Cardiac septum (tissue), 1 donor: Measurements from ENCODE around the gene CEMP1. TPM values are rescaled to one million over a fixed set of nuclear protein-coding genes. Genes with fewer than 3 reads are reported as not detected.
A peak's percentile ranks its signal among the peaks of the same experiment; 100 is the strongest.

Source experiments
- DNase-seq: peaks from one replicate; pipeline ENCODE4 v3.0.0-alpha.2; 2020; ENCODE audit warnings: low spot score
- intact Hi-C: fragments of 100-400 bp; cut with DNase I; formaldehyde crosslinking; loops from one replicate; pipeline ENCODE4 v1.14.0; 2022
- total RNA-seq: library from RNA; stranded (reverse); fragmentation: NEBNext Ultra II Directional; extraction: Animal tissue kit (Norgen Biotek cat#: 25700); gene quantifications from one replicate; pipeline ENCODE4 v1.2.1, GENCODE V29; 2021
- donor health status: DM: no; HTN: no; CAD: no.

The CEMP1 gene
- total RNA-seq, 1 donor from 2014 or later, result not detected

- DNase-seq, result no peak
- intact Hi-C loops, result no loop called here
These were observed 6.8 kb downstream of the CEMP1 start for GRCh38 chr16:2524339-2524938.

GRCh38 chr16:2523801-2524231, 7.4 kb downstream of the CEMP1 start:
- DNase-seq, result no peak
- intact Hi-C loops, result no loop called here

DNA sequence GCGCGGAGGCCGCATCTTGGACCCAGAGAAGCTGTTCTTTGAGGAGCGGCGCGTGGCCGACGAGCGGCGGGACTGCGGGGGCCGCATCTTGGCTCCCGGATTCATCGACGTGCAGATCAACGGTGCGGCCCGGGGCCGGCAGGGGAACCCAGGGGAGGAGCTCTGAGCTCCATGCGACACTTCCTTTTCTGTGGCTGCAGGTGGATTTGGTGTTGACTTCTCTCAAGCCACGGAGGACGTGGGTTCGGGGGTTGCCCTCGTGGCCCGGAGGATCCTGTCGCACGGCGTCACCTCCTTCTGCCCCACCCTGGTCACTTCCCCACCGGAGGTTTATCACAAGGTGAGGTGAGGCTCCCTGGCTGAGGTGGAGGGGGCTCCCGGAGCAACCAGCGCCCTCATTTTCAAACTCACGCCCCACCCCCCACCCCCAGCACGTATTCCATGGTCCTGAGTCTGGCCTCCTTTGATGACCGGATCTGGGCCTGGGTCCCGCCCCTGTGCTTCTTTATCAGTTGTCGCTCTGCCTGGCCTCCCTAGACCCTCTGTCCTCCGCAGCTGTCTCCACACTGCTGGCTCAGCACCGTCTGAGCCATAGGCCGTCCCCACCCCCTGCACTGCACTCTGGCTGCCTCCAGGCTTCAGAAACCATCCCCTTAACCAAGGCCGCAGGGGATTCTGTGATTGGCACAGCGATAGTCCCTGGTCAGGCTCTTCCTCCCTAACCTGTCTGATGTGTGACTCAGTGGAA, 10.2 kb downstream of the CEMP1 start:
- intact Hi-C loops, result no loop called here
- DNase-seq, result peak; percentile 69

DNA sequence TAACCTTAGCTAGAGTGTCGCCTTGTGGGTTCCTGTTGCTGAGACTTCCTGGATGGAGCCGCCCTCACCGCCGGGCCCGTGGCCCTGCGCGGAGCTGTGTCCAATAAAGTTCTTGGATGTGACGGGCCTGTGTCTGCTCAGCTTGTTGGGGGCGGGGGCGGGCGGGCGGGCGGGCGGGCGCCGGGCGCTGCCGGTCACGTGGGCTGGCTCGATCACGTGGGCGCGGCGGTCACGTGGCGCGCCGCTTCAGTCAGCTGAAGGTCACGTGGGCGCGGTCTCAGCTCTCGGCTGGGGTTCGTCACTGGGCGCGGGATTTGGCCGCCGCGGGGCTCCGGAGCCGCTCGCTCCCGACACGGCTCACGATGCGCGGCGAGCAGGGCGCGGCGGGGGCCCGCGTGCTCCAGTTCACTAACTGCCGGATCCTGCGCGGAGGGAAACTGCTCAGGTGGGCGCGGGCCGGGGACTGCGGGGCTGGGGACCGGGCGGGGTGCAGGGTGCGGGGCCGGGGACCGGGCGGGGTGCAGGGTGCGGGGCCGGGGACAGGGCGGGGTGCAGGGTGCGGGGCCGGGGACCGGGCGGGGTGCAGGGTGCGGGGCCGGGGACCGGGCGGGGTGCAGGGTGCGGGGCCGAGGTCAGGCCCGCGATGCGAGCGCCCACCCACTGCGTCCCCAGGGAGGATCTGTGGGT, 11.0 kb downstream of the CEMP1 start, which contains the start of gene AMDHD2:
TSS of gene AMDHD2 (plus strand) at position 275 of the 687 bp plus-strand sequence. CDS start at position 363, 88 bp downstream.
- peak; percentile 95 for DNase-seq
- intact Hi-C loops, result no loop called here

DNA sequence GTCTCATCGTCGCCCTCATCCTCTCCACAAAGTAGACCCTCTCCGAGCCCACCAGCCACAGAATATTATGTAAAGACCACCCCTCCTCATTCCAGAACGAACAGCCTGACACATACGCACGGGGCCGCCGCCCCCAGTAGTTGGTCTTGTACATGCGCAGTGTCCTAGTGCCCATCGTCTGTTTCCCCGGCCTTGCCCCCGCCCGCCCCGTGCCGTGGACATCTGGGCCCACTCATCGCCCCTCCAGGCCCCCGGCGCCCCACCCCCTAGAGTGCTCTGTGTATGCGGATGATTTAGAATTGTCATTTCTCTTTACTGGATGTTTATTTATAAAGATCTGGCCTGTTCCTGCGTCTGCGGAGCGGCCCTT, 11.5 kb downstream of the CEMP1 start:
- intact Hi-C loops, result loop anchor here (10.0 kb wide), 1 partner anchor 255 kb away; the partner anchor contains the start of gene RNPS1
- no peak for DNase-seq

- intact Hi-C loops, result loop anchor here (10.0 kb wide), 1 partner anchor 254 kb away; the partner anchor contains the start of gene RNPS1
- no peak for DNase-seq
These were observed 12.1 kb downstream of the CEMP1 start for GRCh38 chr16:2518823-2519710.

DNA sequence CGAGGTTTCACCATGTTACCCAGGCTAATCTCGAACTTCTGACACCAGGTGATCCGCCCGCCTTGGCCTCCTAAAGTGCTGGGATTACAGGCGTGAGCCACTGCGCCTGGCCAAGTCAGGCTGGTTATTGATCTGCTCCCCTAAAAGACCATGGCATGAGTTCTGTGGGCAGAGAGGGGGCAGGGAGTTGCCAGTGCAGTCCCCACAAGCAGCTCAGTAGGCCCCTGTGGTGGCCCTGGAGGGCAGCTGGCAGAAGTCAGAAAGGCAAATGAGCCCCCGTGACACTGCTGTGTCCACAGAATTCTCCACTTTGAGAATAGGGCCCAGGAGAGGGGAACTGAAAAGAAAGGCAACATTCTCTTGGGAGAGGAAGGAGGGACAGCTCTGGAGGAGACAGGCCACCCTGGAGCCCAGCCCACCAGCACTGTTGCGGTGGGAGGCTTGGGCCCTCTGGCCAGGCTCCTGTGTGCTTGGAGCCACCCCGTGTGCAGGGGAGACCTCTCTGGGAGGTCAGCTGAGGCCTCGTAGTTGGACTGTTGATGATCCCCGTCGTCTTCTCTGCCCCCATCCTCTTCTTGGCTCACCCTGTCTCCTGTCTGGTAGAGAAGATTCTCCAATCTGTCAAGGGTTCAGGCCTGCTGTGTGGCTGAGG, 13.1 kb downstream of the CEMP1 start:
- intact Hi-C loops, result loop anchor here (10.0 kb wide), 1 partner anchor 253 kb away; the partner anchor contains the start of gene RNPS1
- DNase-seq, result no peak

DNA sequence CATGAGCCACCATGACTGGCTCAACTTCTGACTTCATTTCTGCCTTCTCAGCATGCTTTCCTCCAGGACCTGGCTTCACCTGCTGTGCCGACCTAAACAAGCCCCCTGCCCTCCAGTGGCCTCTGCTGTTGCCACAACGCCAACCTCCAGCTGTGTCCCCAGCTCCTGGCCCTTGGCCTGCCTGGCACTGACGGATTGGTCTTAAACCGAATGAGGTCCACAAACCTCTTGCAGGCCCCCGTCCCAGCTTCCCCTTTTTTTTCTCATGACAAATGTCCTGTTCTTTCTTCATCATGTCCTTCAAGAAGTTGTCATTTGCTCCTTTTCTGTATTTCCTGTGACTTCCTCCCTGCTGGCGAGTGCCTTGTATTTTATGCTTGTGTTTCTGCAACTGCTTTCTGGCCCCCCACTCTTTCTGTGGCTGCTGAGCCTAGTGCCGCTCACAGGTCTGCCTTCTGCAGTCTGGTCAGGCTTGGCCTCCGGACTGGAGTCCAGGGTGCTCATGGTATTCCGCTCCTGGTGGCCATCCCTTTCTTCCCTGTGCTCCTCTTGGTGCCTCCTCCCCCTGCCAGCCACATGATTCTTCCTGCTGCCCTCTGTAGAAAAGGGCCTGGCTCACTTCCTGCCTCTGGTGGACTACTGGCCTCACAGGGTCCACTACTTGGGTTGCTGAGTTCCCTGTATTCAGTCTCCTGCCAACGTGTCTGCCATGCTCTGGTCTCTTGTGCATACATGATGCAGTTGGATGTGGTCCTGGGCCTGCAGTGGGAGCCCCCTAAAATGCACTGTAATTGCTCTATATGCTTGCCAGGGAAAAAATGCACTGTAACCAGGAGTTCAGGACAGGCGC, 14.6 kb downstream of the CEMP1 start:
- intact Hi-C loops, result loop anchor here (10.0 kb wide), 1 partner anchor 252 kb away; the partner anchor contains the start of gene RNPS1
- no peak for DNase-seq

DNA sequence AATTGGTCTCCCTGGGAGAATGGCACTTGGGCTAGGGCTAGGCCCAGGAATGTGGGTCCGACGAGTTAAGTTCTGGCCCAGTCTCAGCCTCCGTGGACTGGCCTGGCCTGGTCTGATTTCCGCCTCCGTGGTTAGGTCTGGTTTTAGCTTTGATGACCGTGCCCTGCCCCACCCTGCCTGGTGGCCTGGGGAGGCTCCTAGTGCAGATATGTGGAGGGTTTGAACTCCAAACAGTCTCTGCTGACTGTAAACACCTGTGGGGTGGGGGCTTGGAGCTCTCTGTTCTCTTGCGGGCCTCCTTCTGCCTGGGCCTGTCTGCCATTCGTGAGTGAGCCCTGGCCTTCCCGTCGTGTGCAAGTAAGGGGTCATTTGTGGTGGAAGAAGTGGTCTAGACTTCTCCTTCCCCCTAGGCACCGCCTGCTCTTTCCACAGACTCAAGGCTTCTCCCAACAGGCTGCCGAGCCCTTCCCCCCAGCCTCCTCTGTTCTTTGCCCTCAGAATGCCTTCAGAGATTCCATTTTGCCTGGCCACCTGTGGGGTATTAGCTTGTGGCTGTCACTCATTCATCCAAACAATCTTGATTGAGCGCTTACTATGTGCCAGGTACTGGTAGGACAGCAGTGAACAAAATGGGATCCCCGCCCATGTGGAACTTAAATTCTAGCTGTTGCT, 15.9 kb downstream of the CEMP1 start:
- intact Hi-C loops, result loop anchor here (10.0 kb wide), 1 partner anchor 251 kb away; the partner anchor contains the start of gene RNPS1
- no peak for DNase-seq

DNA sequence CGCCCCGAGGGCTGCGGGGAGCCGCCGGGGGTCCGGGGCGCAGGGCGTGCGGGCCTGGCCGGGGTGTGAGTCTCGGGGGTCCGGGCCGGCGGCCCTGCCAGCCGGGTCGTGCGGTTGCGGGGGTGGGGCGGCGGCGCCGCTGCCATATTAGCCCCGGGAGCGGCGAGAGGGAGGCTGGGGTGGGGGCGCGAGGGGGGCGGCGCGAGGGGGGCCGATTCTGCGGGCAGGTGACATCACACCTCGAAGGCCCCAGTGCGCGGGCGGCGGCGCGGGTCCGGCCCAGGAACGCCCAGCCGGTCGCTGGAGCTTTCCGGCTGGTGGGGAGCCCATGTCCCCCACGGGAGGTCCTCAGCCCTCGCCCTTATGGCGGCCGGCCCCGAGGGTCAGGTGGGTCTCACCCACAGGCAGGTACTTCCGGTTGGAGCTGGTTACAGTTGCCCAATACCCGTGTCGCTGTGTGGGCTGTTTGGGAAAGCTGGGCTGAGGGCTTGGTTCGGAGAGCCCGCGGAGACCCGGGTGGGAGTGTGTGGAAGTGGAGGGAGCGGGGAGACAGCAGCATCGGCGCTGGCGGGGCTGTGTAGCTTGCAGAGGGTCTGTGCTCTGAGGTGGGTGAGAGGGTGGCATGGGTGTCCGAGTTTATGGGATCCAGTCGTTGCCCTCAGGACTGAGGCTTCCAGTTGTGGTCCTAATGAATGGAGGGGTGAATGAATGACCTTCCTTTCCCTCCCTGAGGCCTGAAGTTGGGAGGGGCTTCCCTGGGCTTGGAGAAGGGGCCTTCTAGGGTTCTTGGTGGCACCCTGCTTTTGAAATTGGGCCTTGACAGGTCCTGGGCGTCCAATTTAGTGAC, 16.7 kb downstream of the CEMP1 start:
- intact Hi-C loops, result loop anchor here (10.0 kb wide), 1 partner anchor 250 kb away; the partner anchor contains the start of gene RNPS1
- no peak for DNase-seq

- peak; percentile 95 for DNase-seq
- intact Hi-C loops, result loop anchor here (10.0 kb wide), 1 partner anchor 249 kb away; the partner anchor contains the start of gene RNPS1
These were observed 17.5 kb downstream of the CEMP1 start, which contains the start of gene ATP6V0C for GRCh38 chr16:2513405-2514332. TSS of gene ATP6V0C (plus strand) at chr16:2513952. CDS start at chr16:2514104, 152 bp downstream.

DNA sequence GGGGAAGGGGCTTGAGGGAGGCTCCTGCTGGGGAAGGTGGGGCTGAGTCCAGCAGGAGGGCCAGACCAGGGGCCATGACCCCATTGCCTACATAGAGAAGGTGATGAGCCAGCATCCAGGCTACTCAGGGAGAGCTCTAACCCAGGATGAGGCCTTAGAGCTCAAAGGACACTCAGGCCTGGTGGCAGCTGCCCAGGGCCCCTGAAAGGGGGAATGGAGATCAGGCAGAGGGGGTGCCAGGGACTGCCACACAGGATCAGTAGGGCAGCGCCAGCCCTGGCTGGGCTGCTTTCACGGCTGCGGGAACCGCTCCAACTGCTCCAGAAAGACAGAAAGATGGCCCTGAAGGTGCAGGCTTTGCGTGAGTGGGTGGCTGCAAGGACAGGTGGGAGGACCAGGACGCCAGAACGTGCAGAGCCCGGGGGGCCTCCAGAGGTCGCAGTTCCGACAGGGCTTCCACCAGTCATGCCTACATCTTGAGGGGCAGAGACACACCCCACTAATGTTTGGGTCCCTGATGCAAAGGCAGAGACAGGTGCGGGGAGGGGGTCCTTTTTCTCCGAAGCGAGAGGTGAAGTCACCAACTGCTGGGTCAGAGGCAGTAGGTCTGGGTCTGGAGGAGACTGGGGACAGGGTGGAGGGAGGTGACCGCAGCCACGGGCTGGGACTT, 18.3 kb downstream of the CEMP1 start:
- intact Hi-C loops, result loop anchor here (10.0 kb wide), 1 partner anchor 248 kb away; the partner anchor contains the start of gene RNPS1
- DNase-seq, result no peak

GRCh38 chr16:2511996-2512734, 19.0 kb downstream of the CEMP1 start:
- intact Hi-C loops, result loop anchor here (10.0 kb wide), 1 partner anchor 247 kb away; the partner anchor contains the start of gene RNPS1
- DNase-seq, result no peak
